Breast epithelium (tissue), 3 donors: Measurements from ENCODE around the gene DNM3.

Experiments used
- CTCF ChIP-seq, 3 donors: fragments of 450-650 bp; IDR thresholded peaks; one replicate each; pipeline ENCODE4 v1.5.1; 2016 to 2017; ENCODE audit warnings: antibody characterized with exemption in 3 of 3, mild to moderate bottlenecking in 3 of 3, moderate library complexity in 3 of 3
- POLR2AphosphoS5 ChIP-seq, 3 donors: sonication (generic); formaldehyde crosslinking; IDR thresholded peaks; one replicate each; pipeline ENCODE4 v1.6.1; 2017; ENCODE audit warnings: antibody characterized with exemption in 3 of 3

GRCh38 chr1:172350856-172351255 lies 509.6 kb downstream of the DNM3 start:
- TF ChIP-seq CTCF (IDR thresholded peaks at IDR 0.05) = no peak
- TF ChIP-seq POLR2AphosphoS5 (IDR thresholded peaks at IDR 0.05) = no peak
